Measurements from ENCODE around the gene DPP4.
A peak's percentile ranks its signal among the peaks of the same experiment; 100 is the strongest.

Gene DPP4

DNA sequence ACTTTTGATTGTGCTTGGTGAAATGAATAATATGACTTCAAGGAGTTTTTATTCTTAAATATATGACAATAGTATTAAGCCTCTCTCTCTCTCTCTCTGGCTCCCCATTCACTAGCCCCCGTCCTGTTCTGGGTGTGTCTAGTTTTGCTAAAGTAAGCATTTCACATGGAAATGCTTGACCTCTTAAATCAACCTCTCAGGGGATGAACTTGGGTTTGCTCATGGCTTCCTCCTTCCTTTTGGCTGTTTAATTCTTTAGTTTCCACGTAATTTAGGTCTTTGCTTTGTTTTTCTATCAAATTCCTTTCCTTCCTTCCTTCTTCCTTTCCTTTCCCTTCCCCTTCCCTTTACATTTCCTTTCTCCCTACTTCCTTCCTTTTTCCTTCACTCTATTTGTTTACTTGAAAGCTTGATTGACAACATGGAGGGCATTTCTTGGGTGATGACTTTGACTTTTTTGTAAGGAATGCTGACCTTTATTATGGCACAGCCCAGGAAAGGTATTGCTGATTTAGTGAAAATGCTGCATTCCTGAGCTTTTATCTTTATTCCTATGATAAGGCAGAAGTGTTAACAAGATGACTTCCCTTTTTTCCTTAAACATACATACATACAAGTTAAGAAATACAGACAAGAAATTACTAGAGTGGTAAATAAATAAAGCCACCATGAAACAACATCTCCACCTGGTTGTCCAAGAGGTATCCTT, 3.6 kb downstream of the DPP4 start:
- H3K9me3 ChIP-seq (ENCODE audit: control insufficient read depth, insufficient read depth, low read depth, low read length), result no peaks in the 10 kb centered on the region
- CTCF ChIA-PET, result no interaction called here
- no peaks in the 10 kb centered on the region for H3K4me1 ChIP-seq (ENCODE audit: control insufficient read depth, insufficient read depth, low read length)
- POLR2A ChIA-PET, result no interaction called here
- no peaks in the 10 kb centered on the region for H3K36me3 ChIP-seq (ENCODE audit: control insufficient read depth in 2 of 2, insufficient read depth in 1 of 2, low read length in 2 of 2)
- no peak for TF ChIP-seq HOXA7 (CRISPR knock-in tag; IDR thresholded peaks at IDR 0.05; ENCODE audit: borderline replicate concordance)
- TF ChIP-seq PRDM1 (tag by site-specific recombination; IDR thresholded peaks at IDR 0.05), result peak; percentile 74; the same call in 1 of the 2 replicates
- no peak overlapping the region for H3K4me3 ChIP-seq (ENCODE audit: low read depth, low read length)
- no peak overlapping the region for H3K27ac ChIP-seq (ENCODE audit: extremely low read depth, low read depth, low read length)

DNA sequence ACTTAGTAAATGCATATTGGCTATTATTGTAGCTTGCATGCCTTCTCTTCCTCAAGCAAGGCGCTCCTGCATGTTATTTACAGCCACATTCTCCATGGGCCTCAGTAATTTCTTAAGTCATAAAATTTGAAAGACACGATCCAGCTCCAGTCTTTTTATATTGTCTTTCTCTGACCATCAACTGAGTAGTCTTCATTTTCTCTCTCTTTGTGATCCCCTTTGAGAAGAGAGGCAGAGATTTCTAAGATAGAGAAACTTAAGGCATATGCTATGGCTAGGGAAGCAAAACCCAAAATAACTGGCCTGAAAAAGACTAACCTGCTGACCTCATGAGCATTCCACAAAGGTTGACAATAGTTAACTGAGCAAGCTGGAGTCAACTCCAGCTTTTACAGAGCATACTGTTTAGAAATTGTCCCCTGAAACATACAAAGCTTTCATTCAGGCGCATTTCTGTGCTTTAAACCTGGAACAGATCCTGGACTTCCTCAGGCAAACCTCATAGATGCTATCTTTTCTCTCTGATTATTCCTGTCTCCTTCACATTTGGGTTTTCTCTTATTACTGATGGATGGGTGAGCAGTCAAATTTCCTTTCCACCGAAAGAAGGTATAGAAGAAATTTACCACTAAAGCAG, 4.6 kb downstream of the DPP4 start:
- Histone ChIP-seq H3K4me3 (ENCODE audit: low read depth, low read length) (no peak overlapping the region), H3K4me1 (ENCODE audit: control insufficient read depth, insufficient read depth, low read length) (no peaks in the 10 kb centered on the region), H3K9me3 (ENCODE audit: control insufficient read depth, insufficient read depth, low read depth, low read length) (no peaks in the 10 kb centered on the region), H3K27ac (ENCODE audit: extremely low read depth, low read depth, low read length) (no peak overlapping the region), H3K36me3 (ENCODE audit: control insufficient read depth in 2 of 2, insufficient read depth in 1 of 2, low read length in 2 of 2) (no peaks in the 10 kb centered on the region)
- POLR2A ChIA-PET, result no interaction called here
- CTCF ChIA-PET, result no interaction called here
- TF ChIP-seq ZNF248 (tag by site-specific recombination; IDR thresholded peaks at IDR 0.05) (no peak), GLI4 (tag by site-specific recombination; IDR thresholded peaks at IDR 0.05) (no peak), ZNF175 (tag by site-specific recombination; IDR thresholded peaks at IDR 0.05) (no peak), ZNF394 (tag by site-specific recombination; IDR thresholded peaks at IDR 0.05; ENCODE audit: borderline replicate concordance) (no peak), TRIM28 (IDR thresholded peaks at IDR 0.05; ENCODE audit: borderline replicate concordance, low read length) (no peak), ZNF416 (tag by site-specific recombination; IDR thresholded peaks at IDR 0.05) (no peak), ZSCAN23 (tag by site-specific recombination; IDR thresholded peaks at IDR 0.05) (no peak), ZNF837 (tag by site-specific recombination; IDR thresholded peaks at IDR 0.05) (no peak), REPIN1 (tag by site-specific recombination; IDR thresholded peaks at IDR 0.05; ENCODE audit: low read depth) (no peak), ZNF626 (tag by site-specific recombination; IDR thresholded peaks at IDR 0.05) (no peak), ZBTB49 (tag by site-specific recombination; IDR thresholded peaks at IDR 0.05; ENCODE audit: low read depth) (no peak), SCRT1 (tag by site-specific recombination; IDR thresholded peaks at IDR 0.05; ENCODE audit: borderline replicate concordance) (no peak)
- TF ChIP-seq, protein P1, sequence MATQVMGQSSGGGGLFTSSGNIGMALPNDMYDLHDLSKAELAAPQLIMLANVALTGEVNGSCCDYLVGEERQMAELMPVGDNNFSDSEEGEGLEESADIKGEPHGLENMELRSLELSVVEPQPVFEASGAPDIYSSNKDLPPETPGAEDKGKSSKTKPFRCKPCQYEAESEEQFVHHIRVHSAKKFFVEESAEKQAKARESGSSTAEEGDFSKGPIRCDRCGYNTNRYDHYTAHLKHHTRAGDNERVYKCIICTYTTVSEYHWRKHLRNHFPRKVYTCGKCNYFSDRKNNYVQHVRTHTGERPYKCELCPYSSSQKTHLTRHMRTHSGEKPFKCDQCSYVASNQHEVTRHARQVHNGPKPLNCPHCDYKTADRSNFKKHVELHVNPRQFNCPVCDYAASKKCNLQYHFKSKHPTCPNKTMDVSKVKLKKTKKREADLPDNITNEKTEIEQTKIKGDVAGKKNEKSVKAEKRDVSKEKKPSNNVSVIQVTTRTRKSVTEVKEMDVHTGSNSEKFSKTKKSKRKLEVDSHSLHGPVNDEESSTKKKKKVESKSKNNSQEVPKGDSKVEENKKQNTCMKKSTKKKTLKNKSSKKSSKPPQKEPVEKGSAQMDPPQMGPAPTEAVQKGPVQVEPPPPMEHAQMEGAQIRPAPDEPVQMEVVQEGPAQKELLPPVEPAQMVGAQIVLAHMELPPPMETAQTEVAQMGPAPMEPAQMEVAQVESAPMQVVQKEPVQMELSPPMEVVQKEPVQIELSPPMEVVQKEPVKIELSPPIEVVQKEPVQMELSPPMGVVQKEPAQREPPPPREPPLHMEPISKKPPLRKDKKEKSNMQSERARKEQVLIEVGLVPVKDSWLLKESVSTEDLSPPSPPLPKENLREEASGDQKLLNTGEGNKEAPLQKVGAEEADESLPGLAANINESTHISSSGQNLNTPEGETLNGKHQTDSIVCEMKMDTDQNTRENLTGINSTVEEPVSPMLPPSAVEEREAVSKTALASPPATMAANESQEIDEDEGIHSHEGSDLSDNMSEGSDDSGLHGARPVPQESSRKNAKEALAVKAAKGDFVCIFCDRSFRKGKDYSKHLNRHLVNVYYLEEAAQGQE (tag by site-specific recombination; IDR thresholded peaks at IDR 0.05), result no peak
- TF ChIP-seq, protein P2, sequence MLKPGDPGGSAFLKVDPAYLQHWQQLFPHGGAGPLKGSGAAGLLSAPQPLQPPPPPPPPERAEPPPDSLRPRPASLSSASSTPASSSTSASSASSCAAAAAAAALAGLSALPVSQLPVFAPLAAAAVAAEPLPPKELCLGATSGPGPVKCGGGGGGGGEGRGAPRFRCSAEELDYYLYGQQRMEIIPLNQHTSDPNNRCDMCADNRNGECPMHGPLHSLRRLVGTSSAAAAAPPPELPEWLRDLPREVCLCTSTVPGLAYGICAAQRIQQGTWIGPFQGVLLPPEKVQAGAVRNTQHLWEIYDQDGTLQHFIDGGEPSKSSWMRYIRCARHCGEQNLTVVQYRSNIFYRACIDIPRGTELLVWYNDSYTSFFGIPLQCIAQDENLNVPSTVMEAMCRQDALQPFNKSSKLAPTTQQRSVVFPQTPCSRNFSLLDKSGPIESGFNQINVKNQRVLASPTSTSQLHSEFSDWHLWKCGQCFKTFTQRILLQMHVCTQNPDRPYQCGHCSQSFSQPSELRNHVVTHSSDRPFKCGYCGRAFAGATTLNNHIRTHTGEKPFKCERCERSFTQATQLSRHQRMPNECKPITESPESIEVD (tag by site-specific recombination; IDR thresholded peaks at IDR 0.05), result no peak

All from HEK293 (cell line).